GM19324 (cell line): ENCODE data around the gene CRAT.

Experiments
- ATAC-seq: cut with Tn5 transposase; IDR thresholded peaks from one replicate; pipeline ENCODE4 v1.9.1; 2021; ENCODE audit warnings: mild to moderate bottlenecking, moderate library complexity; ENCODE audit not compliant: unreplicated experiment, low FRiP score

CRAT gene

DNA sequence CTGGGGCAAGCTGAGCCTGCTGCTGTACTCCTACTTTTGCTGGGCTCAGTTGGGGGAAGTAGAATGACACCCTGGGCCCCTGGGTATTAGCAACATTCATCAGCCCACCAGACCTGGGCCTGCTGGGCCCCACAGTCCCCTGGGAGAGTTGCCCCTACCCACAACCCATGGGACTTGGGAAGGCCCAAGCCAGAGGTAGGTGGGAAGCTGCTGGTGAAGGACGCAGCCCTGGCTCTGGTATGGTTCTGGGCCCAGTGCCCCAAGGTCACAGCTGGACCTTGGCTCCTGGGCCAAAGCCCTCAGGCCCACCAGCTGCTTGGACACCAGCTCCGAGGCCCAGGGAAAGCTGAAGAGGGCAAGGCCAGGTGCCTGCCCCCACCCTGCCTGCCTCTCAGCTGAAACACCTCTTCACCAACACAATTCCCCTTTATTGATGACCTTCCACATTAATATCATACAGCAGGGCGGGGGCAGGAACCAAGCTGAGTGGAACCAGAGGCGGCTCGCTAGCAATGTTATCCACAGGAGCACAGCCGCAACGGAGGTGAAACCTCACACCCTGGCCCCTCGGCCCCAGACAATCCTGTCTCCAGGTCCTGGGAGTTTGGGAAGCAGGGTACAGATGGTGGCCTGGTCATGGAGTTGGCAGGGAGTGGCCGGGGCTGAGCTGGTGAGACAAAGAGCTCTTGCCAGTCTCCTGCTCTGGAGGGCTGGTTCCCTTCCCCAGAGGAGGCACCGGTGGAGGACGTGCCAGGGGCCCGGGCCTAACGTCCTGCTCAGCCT, 16.0 kb downstream of the CRAT start:
- no peak for ATAC-seq

DNA sequence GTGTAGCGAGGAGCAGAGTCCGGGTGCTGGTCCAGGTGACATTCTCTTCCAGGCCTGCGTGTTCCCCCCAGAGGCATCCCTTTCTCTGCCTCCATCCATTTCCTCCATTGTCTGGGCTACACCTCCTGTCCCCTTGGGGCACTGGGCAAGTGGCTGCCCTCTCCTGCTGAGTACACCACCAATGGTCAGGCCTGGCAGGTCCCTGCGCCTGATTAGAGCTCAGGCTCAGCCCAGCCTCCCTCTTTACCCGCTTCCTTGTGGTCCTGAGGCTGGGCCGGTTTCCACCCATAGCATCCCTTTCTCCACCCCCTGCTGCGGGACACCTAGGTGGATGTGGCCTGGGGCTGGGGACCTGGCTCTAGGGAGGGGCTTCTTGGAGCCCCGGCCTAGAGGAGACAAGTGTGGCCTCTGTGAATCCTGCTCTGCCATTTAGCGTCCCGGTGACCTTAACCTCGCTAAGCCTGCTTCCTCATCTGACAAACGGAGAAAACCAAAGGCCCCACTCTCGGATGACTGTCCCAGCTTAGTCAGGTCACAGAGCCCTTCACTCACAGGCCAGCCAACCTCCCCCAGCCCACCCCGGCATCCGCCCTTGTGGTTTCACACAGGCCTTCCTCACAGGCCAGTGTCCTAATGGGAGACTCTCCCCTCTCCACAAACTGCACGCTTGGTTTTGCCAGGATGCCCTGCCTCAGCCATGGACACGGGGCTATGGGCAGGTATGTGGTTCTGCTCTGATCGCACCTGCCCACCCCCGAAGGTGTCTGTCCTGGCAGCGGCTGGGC, 16.8 kb downstream of the CRAT start:
- ATAC-seq, result no peak

DNA sequence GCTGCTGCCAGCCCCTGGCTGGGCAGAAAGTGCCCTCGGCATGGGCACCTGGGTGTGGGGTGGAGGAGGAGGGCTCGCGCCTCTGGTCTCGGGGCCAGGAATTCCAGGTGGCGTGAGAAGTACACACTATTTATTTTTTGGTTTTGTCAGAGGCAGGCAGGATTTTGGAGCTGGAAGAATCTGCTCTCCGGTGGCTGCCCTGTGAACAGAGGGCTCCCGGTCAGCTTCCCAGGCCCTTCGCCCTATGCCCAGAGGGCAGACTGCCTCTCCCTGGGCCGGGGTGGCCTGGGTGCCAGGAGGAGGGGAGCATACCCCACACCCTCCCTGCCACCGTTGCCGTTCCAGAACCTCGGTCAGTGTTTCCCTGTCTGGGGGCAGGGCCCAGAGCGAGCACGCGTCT, 21.3 kb downstream of the CRAT start:
- no peak for ATAC-seq

DNA sequence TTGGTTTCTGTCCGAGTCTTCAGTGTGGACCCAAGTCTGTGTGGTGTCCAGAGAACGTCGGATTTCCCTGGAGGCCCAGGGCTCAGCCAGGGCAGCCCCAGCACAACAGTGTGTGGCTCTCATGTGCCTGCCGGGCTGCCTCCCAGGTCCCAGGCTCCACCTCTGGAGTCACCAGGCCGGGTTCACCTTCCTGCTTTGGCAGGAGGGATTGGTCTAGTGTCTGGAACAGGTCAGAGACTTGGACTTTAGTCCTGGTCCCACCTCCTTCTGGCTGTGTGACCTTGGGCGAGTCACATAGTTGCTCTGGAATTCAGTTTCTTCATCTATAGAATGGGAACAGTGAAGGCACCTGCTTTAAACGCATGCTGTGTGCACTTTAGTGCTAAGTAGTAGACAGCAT, 26.5 kb downstream of the CRAT start:
- ATAC-seq, result no peak

DNA sequence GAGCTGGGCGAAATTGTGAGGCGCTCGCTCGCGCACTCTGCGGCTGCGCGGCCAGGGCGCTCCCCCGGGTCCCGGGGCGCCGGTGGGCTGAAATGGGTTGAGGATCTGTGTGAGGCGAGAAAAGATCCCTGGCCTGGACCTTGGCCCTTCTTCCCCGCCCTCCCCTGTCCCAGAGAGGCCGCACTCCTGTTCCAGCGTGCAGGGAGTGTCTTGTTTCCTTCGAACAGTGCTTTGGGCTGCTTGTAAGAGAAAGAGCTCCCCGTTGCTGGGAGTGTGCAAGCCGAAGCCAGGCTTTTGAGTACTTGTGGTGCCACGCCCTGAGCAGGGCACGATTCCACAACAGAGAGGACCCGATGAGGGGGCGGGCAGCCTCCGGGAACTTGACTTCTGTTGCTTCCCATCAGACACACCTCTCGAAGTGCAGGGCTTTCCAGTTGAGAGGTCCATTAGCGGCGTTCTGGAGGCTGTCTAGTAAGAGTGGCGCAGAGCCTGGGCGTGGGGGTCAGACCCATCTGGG, 29.1 kb downstream of the CRAT start:
- ATAC-seq, result no peak

DNA sequence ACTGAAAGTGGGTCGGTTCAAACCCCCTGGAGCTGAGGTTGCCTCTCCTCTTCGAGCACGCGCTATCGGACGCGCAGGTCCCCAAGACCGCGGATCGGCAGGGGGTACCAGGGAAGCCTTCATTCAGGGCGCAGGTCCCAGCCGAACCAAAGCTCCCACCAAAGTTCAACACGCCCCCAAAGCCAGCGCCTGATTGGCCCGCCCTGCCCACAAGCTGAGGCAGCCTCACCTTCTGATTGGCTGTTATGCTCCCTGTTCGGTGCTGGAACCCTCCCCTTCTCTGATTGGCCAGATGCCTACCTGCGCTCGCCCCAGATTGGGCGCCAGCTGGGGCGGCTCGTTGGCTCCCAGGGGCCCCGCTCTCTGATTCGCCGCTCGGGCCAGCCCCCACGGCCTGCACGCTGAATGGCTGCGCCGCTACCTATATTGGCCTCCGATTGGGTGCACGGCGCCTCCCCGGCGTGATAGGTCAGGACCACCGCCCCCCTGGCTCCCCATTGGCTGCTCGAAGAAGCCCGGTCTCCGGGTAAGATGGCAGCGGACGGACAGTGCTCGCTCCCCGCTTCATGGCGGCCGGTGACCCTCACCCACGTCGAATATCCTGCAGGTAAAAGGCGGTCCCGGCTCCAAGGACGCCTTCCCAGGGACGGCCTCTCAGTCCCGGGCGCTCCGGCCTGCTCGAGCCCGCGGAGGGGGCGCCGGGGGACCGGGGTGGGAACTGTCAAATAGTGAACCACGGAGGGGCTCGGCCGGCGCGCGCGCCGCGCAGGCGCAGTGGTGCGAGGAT, 29.8 kb downstream of the CRAT start, which contains the start of gene DOLPP1:
TSS of gene DOLPP1 (plus strand) at position 511 of the 787 bp plus-strand sequence. CDS start at position 532, 21 bp downstream.
- ATAC-seq, result peak; percentile 95

DNA sequence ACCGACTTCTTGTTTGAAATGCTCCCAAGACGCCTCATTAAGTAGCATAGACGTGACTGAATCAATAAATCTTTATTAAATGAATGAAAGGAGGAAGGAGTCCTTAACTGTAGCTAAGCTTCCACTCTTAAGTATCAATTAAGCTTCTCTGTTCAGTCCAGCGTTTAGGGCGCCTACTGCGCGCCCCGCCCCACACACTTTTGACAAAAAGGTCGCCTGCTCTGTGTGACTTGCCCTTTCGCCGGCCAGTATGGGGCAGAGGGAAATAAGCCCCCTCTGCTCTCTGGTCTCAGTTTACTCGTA, 30.3 kb downstream of the CRAT start:
- ATAC-seq, result no peak

DNA sequence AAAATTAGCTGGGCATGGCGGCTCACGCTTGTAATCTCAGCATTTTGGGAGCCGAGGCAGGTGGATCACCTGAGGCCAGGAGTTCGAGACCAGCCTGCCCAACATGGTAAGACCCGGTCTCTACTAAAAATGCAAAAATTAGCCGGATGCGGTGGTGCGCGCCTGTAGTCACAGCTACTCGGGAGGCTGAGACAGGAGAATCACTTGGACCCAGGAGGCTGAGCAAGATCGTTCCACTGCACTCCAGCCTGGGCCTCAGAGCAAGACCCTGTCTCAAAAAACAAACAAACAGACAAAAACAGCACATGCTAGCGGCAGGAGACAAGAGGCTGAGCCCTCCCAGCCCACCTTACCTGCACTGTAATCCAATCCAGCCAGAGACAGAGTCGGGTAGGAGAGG, 30.8 kb downstream of the CRAT start:
- ATAC-seq, result no peak

DNA sequence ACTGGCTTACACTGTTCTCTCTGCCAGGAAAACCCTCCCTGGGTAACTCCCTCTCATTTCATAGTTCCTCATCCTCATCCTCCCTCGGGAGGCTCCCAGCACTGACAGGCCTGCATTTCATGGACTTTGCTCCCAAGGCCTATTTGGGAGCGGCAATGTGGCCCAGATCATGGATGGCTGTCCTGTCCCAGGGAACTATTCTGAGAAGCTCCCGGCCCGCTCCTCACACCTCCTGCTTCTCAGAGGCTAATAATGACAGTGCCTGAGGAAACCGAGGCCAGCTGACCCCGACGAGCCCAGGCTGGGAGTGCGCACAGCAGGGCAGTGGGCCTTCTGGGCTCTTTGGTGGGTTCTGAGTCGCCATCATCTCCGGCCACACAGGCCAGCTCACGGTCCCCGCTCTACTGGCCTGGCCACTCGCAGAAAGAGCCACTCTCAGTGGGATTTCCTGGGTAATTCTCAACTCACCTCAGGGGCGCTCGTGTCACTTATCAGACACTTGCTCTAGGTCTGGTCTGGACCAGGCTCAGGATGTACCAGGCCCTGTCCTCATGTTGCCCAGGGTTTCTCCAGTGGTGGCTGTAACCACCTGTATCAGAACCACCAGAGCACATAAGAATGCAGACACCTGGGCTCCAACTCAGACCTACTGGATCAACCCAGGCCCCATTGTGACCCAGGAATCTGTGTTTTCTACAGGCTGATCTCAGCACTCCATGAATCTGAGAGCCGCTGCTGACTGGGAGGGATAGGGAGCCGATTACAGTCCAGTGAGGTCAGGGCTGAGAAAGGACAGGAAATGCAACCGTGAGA, 31.7 kb downstream of the CRAT start:
- no peak for ATAC-seq

DNA sequence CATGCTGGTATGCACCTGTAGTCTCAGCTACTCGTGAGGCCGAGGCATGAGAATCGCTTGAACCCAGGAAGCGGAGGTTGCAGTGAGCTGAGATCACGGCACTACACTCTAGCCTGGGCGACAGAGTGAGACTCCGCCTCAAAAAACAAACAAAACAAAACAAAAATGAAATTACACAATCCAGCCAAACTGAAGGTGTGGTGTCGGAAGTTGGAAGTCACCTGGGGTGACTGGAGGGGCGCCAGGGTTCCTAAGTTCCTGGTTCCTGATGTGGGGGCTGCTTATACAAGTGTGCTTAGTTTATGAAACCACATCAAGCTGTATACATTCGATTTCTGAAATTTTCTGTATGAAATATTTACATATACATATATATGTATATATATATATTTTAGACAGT, 33.4 kb downstream of the CRAT start:
- ATAC-seq, result no peak

DNA sequence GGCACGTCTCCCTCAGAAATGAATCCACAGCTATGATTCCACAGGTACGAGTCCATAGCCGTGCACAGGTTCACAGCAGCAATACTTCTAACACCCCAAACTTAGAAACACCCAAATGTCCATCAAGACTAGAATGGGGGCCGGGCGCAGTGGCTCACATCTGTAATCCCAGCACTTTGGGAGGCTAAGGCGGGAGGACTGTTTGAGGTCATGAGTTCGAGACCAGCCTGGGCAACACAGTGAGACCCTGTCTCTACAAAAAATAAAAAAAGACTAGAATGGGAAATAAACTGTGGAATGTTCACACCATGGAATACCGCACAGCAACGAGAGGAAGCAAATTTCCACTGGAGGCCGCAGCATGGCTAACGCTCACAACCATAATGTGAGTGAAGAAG, 34.0 kb downstream of the CRAT start:
- ATAC-seq, result no peak

DNA sequence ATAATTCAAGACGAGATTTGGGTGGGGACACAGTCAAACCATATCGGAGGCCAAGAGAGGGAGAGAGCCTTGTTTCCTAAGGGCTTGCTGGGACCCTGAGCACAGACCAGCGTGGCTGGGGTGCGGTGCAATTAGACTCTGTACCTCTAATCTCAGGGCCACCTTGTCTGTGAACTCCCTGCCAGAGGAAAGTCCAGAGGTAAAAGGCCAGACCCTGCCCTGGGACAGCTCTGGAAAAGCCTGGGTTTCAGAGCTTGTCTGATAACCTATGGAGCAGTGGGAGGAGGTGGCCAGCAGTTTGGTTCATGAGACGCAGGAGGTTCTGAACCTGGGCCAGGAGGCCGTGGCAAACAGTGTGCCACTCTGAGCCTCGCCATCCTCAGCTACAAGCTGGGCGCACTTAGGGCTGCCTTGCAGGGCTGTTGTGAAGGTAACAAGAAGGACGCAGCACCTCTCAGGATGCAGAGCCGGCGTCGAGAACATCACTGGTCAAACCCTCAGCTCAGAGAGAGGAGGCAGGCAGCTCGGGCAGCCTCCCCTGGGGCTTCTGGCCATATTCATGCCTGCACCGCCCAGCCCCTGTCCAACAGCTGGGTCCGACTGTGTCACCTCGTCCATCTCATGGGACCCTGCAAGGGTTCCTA, 34.5 kb downstream of the CRAT start:
- ATAC-seq, result no peak

DNA sequence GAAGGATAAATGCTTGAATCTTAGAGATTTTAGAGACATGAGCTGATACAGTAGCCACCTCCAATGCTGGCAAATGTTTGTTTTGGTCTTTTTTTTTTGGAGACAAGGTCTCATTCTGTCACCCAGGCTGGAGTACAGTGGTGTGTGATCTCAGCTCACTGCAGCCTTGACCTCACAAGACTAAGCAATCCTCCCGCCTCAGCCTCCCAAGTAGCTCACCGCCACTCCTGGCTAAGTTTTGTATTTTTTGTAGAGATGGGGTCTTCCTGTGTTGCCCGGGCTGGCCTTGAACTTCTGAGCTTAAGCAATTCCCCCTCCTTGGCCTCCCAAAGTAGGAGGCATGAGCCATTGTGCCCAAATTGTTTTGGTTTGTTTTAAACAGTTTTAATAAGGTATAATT, 36.5 kb downstream of the CRAT start:
- ATAC-seq, result no peak

DNA sequence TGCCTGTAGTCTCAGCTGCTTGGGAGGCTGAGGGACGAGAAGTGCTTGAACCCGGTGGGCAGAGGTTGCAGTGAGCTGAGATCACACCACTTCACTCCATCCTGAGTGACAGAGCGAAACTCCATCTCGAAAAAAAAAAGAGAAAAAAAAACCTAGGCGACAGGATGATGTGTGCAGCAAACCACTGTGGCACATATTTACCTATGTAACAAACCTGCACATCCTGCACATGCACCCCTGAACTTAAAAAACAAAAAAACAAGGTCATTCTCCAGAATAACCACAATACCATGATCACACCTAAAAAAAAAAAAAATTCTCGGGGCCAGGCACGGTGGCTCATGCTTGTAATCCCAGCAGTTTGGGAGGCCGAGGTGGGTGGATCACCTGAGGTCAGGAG, 37.2 kb downstream of the CRAT start:
- ATAC-seq, result no peak

DNA sequence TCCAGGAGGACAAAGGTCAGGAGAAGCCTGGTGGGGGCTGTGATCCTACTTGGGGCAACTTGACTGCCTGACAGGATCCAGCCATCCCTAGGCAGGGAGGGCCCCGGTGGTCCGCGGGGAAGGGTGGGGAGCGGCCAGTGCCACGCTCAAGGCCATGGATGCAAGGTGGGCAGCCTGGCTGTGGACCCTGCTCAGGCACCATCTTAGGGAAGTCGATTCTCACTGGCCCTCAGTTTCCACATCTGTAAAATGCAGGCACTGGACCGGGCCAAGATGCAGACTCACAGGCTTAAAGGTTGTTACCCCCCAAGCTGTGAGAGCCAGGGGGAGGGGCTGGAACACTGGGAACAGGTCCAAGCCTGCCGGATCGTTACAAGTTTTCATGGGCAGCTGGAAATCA, 38.4 kb downstream of the CRAT start:
- no peak for ATAC-seq

DNA sequence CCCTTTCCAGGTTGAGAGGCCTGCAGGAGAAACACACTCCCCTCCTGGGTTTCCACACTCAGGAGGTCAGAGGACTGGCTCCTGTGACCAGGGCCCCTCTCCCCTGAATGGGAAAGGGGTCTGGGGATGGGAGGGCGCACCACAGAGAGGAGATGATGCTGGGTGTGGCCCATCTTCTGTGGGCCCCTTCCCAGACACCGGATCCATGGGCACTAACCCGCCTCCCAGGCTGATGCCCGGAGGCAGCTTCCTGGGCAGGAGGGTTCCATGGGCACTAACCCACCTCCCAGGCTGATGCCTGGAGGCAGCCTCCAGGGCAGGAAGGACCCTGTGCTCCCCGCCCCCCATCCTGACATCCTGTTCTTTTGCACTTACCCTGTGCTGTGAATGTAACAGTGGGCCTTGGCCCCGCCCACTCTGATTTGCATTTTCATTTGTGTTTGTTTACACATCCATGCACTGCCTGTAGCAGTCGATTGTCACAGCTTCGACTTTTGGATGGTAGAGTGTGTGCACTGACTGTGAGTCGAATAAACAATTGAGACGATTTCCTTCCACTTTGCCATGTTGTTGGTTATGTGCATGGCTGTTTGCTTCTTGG, 39.0 kb downstream of the CRAT start:
- no peak for ATAC-seq

DNA sequence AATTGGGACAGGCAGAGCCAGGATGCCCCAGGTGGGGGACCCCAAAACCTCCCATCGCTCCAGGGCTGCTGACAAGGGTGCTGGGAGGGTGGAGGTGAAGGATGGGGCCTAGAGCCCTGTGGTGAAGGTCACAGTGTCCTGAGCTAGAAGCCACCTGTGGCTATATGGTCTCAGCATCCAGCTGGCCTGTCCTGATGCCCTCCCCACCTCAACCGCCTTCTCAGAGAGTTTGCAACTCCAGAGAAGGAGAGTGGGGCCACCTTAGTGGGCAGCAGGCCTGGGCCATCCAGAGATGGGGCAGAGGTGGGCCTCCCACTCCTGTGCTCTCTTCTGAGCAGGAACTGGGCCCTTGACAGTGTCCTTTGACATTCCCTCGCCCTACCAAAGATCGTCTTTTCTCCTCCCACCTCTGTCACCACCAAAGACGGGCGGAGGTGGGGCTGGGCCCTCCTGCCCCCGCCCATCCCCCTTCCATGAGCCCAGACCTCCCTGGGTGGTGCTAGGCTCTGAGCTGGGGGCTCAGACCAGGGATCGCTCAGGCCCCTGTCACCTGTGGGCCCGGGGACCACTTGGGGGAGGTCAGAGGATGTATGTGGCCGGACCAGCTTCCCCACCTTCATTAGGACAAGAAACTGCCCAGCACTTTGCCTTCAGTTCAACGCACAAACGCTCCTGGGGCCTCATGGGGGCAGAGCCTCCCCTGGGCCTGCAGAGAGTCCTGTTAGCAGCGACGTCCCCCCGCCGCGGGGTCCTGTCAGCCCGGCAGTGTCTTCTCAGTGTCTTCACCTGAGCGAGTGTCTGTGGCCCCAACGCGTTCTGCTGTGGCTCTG, 39.7 kb downstream of the CRAT start:
- no peak for ATAC-seq

DNA sequence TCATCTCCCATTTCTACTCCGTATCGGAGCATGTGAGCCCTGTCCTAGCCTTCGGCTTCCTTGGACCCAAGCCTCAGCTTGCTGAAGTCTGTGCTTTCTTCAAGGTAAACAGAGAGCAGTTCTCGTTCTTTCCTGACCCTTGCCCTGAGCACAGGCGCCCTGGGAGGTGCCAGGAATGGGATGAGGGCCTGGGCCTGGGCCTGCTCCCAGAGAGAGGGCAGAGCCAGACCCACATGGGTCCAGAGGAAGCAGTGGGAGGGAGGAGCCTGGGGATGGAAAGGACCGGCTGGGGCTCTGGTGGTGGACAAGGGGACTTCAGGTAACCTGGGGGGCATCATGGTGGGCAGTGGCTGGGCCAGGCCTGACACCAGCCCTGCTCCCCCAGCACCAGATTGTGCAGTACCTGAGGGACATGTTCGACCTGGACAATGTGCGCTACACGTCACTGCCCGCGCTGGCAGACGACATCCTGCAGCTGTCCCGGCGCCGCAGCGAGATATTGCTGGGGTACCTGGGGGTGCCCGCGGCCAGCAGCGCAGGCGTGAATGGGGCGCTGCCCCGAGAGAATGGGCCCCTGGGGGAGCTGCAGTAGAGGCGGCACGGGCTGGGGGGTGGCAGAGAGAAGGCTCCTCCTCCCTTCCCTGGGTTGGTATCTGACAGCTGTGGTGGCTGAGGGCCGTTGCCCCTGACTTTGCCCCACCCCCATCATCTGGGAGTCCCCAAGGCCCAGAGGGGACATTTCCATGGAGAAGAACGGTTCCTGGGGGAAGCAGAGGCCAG, 40.5 kb downstream of the CRAT start:
- ATAC-seq, result no peak
